Mesenchymal stem cell (in vitro differentiated cells and primary cell): ENCODE measurements around the gene OR4D6.

Experiments used
- DNase-seq: peaks from one replicate; pipeline ENCODE4 v3.0.0-alpha.2; 2013
- H2AFZ ChIP-seq: one replicate; pipeline ENCODE4 v1.6.1; 2013; ENCODE audit warnings: low read depth, mild to moderate bottlenecking, control low read depth, inconsistent platforms, low read length, moderate library complexity
- H2AK5ac ChIP-seq: 2 replicates; pipeline ENCODE4 v1.6.1; 2013; ENCODE audit warnings: low read length, moderate library complexity, mild to moderate bottlenecking, inconsistent platforms; ENCODE audit not compliant: severe bottlenecking
- H2BK120ac ChIP-seq: one replicate; pipeline ENCODE4 v1.6.1; 2013; ENCODE audit warnings: low read depth, mild to moderate bottlenecking, inconsistent platforms, low read length, moderate library complexity
- H2BK12ac ChIP-seq, 2 experiments: one replicate each; pipeline ENCODE4 v1.6.1; 2013; ENCODE audit warnings: inconsistent platforms in 2 of 2, low read length in 2 of 2, mild to moderate bottlenecking in 2 of 2, moderate library complexity in 2 of 2, control low read depth in 1 of 2
- H2BK15ac ChIP-seq: one replicate; pipeline ENCODE4 v1.6.1; 2013; ENCODE audit warnings: mild to moderate bottlenecking, low read depth, inconsistent platforms; ENCODE audit not compliant: poor library complexity, severe bottlenecking
- H2BK5ac ChIP-seq: 2 replicates; pipeline ENCODE4 v1.6.1; 2013; ENCODE audit warnings: low read depth, mild to moderate bottlenecking, low read length, control low read depth, inconsistent platforms; ENCODE audit not compliant: poor library complexity, severe bottlenecking
- H3K14ac ChIP-seq, 2 experiments: one replicate each; pipeline ENCODE4 v1.6.1; 2013; ENCODE audit warnings: inconsistent platforms in 2 of 2, low read length in 2 of 2, control low read depth in 1 of 2, mild to moderate bottlenecking in 1 of 2, moderate library complexity in 1 of 2
- H3K18ac ChIP-seq, 2 experiments: one replicate each; pipeline ENCODE4 v1.6.1; 2013; ENCODE audit warnings: inconsistent platforms in 2 of 2, low read length in 2 of 2, control low read depth in 1 of 2, low read depth in 1 of 2, mild to moderate bottlenecking in 1 of 2
- H3K23ac ChIP-seq, 2 experiments: one replicate each; pipeline ENCODE4 v1.6.1; 2013; ENCODE audit warnings: inconsistent platforms in 2 of 2, low read length in 2 of 2, mild to moderate bottlenecking in 2 of 2, moderate library complexity in 2 of 2, control low read depth in 1 of 2
- H3K27ac ChIP-seq: 2 replicates; pipeline ENCODE4 v1.5.1; 2013; ENCODE audit warnings: mild to moderate bottlenecking, moderate library complexity, low read length, control low read depth, inconsistent platforms; ENCODE audit not compliant: poor library complexity, severe bottlenecking
- H3K27me3 ChIP-seq, 2 experiments: 2 replicates each; pipeline versions ENCODE4 v1.6.1 to v1.7.0; 2013; ENCODE audit warnings: low read length in 2 of 2, mild to moderate bottlenecking in 2 of 2, moderate library complexity in 2 of 2, control low read depth in 1 of 2, inconsistent platforms in 1 of 2; ENCODE audit not compliant: control insufficient read depth in 1 of 2, insufficient read depth in 1 of 2
- H3K36me3 ChIP-seq, 2 experiments: 2 replicates each; pipeline versions ENCODE4 v1.6.1 to v1.7.0; 2013; ENCODE audit warnings: low read length in 2 of 2, control low read depth in 1 of 2, inconsistent platforms in 1 of 2, low read depth in 1 of 2, mild to moderate bottlenecking in 1 of 2; ENCODE audit not compliant: insufficient read depth in 2 of 2, control insufficient read depth in 1 of 2
- H3K4ac ChIP-seq, 2 experiments: one replicate each; pipeline ENCODE4 v1.6.1; 2013; ENCODE audit warnings: inconsistent platforms in 2 of 2, low read length in 2 of 2, mild to moderate bottlenecking in 2 of 2, moderate library complexity in 2 of 2, control low read depth in 1 of 2, low read depth in 1 of 2
- H3K4me1 ChIP-seq: 2 replicates; pipeline ENCODE4 v1.6.1; 2013; ENCODE audit warnings: low read depth, low read length, control low read depth; ENCODE audit not compliant: control insufficient read depth, insufficient read depth
- H3K4me2 ChIP-seq: 2 replicates; pipeline ENCODE4 v1.6.1; 2013; ENCODE audit warnings: low read length, mild to moderate bottlenecking, inconsistent platforms; ENCODE audit not compliant: poor library complexity, severe bottlenecking
- H3K4me3 ChIP-seq, 2 experiments: 2 replicates each; pipeline versions ENCODE4 v1.5.1 to v1.7.0; 2013; ENCODE audit warnings: low read length in 2 of 2, mild to moderate bottlenecking in 2 of 2, control low read depth in 1 of 2, low read depth in 1 of 2; ENCODE audit not compliant: insufficient read depth in 1 of 2
- H3K79me1 ChIP-seq: replicated peaks from 2 replicates; pipeline ENCODE4 v1.6.1; 2013; ENCODE audit warnings: mild to moderate bottlenecking, control low read depth, low read length, inconsistent platforms; ENCODE audit not compliant: poor library complexity, severe bottlenecking
- H3K9ac ChIP-seq: 2 replicates; pipeline ENCODE4 v1.7.0; 2013; ENCODE audit warnings: mild to moderate bottlenecking, low read length, moderate library complexity
- H3K9me3 ChIP-seq: 2 replicates; pipeline ENCODE4 v1.7.0; 2013; ENCODE audit warnings: mild to moderate bottlenecking, low read length; ENCODE audit not compliant: control insufficient read depth
- H4K8ac ChIP-seq: one replicate; pipeline ENCODE4 v1.6.1; 2013; ENCODE audit warnings: inconsistent platforms, mild to moderate bottlenecking, low read length, moderate library complexity
- H4K91ac ChIP-seq: one replicate; pipeline ENCODE4 v1.6.1; 2013; ENCODE audit warnings: mild to moderate bottlenecking, low read length, inconsistent platforms
- WGBS: methylation state at CpG from one replicate; pipeline ENCODE4 v1.1.7; 2013; ENCODE audit warnings: mixed read lengths; 5-methylcytosine and 5-hydroxymethylcytosine counted together

The OR4D6 gene

DNA sequence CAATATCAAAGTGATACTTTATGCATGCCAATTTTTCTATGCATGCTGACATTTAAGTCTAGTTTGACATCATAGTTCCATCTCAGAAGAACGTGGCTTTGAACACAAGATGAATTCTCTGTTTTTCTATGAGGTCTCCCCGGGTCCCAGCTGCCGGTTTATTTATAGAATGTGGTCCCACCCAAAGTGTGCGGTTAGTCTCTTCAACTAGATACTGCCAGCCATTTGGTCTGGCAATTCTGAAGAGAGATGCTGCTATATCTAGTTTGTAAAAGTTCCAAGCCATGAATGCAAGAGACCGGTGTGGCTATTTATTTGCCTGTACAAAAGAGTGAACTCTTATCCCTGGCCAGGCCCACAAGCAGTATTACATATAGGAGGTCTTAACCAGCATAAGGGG, 39.7 kb upstream of the OR4D6 start:
- Histone ChIP-seq H2AK5ac (no peak overlapping the region), H3K4ac (no peak overlapping the region), H2AFZ (no peak overlapping the region), H3K9ac (no peak overlapping the region), H4K8ac (no peak overlapping the region), H2BK15ac (no peak overlapping the region), H3K4me3 (no peak overlapping the region), H2BK5ac (no peak overlapping the region), H3K36me3 (no peaks in the 10 kb centered on the region), H3K4me1 (no peaks in the 10 kb centered on the region), H3K4me2 (no peak overlapping the region), H3K14ac (no peak overlapping the region), H3K79me1 (no peaks in the 10 kb centered on the region), H4K91ac (no peak overlapping the region), H2BK12ac (no peak overlapping the region), H3K27me3 (no peaks in the 10 kb centered on the region), H2BK120ac (no peak overlapping the region), H3K18ac (no peak overlapping the region), H3K23ac (no peak overlapping the region), H3K9me3 (peaks cover 3% of the 10 kb centered on the region), H3K27ac (no peak overlapping the region)
- 76% methylated on average over 5 of the region's 5 CpGs for WGBS
- DNase-seq, result no peak

DNA sequence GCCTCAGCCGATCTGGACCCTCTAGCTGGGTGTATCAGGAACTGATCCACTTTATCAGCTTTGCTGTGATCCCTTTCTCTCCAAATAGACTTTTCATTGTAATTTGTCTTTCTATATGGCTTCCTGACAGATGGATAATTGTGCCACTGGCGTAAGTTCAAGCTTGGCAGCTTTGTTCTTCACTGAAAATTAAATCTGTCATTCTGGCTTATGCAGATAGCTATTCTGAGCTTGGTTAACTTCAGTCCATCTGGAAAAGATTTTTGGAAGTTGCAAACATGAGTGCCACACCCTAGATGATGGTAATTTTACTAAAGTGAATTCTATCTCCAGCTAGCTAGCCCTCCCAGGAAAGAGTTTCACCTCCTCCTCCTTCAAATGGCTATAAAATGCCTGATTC, 38.6 kb upstream of the OR4D6 start:
- H4K91ac ChIP-seq, result no peak overlapping the region
- no peaks in the 10 kb centered on the region for H3K4me1 ChIP-seq
- no peaks in the 10 kb centered on the region for H3K79me1 ChIP-seq
- 62% methylated on average over 2 of the region's 2 CpGs for WGBS
- no peak overlapping the region for H2BK15ac ChIP-seq
- no peak overlapping the region for H3K14ac ChIP-seq
- no peak overlapping the region for H3K27ac ChIP-seq
- no peak overlapping the region for H2AK5ac ChIP-seq
- H2AFZ ChIP-seq, result no peak overlapping the region
- H3K36me3 ChIP-seq, result no peaks in the 10 kb centered on the region
- no peak overlapping the region for H3K18ac ChIP-seq
- H4K8ac ChIP-seq, result no peak overlapping the region
- H3K4me3 ChIP-seq, result no peak overlapping the region
- no peak overlapping the region for H3K9ac ChIP-seq
- no peaks in the 10 kb centered on the region for H3K9me3 ChIP-seq
- H2BK12ac ChIP-seq, result no peak overlapping the region
- H3K27me3 ChIP-seq, result no peaks in the 10 kb centered on the region
- H3K23ac ChIP-seq, result no peak overlapping the region
- no peak for DNase-seq
- H2BK120ac ChIP-seq, result no peak overlapping the region
- H3K4ac ChIP-seq, result no peak overlapping the region
- H3K4me2 ChIP-seq, result no peak overlapping the region
- no peak overlapping the region for H2BK5ac ChIP-seq

DNA sequence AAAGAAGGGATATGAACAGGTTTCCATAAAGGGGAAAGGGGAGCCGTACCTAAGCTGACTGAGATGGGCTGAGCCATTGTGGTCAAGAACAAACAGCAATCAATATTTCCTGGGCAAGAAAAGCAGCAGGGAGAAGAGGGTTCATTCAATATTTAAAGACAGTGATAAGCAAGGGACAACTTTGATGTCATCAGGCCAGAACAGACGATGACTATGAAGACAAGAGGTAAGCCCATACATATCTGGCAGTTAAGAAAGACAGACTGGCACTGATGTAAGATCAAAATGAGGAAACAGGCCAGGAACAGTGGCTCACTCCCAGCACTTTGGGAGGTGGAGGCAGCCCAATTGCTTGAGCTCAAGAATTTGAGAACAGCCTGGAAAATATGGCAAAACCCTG, 32.9 kb upstream of the OR4D6 start:
- no peak overlapping the region for H3K4me3 ChIP-seq
- no peak overlapping the region for H2BK12ac ChIP-seq
- no peaks in the 10 kb centered on the region for H3K9me3 ChIP-seq
- H4K8ac ChIP-seq, result no peak overlapping the region
- no peak overlapping the region for H2BK5ac ChIP-seq
- 75% methylated on average over 2 of the region's 2 CpGs for WGBS
- H2BK15ac ChIP-seq, result no peak overlapping the region
- no peaks in the 10 kb centered on the region for H3K79me1 ChIP-seq
- H3K18ac ChIP-seq, result no peak overlapping the region
- no peak overlapping the region for H2AFZ ChIP-seq
- no peak overlapping the region for H3K9ac ChIP-seq
- H3K4ac ChIP-seq, result no peak overlapping the region
- no peak overlapping the region for H2BK120ac ChIP-seq
- no peaks in the 10 kb centered on the region for H3K27me3 ChIP-seq
- no peak overlapping the region for H2AK5ac ChIP-seq
- H3K27ac ChIP-seq, result no peak overlapping the region
- H3K4me2 ChIP-seq, result no peak overlapping the region
- no peak overlapping the region for H3K14ac ChIP-seq
- no peak for DNase-seq
- H3K36me3 ChIP-seq, result no peaks in the 10 kb centered on the region
- H3K4me1 ChIP-seq, result no peaks in the 10 kb centered on the region
- H4K91ac ChIP-seq, result no peak overlapping the region
- no peak overlapping the region for H3K23ac ChIP-seq

GRCh38 chr11:59425131-59425530, 31.6 kb upstream of the OR4D6 start:
- Histone ChIP-seq H4K8ac (no peak overlapping the region), H3K9me3 (no peaks in the 10 kb centered on the region), H3K14ac (no peak overlapping the region), H2AK5ac (no peak overlapping the region), H3K9ac (no peak overlapping the region), H3K18ac (no peak overlapping the region), H3K4ac (no peak overlapping the region), H3K27ac (no peak overlapping the region), H3K23ac (no peak overlapping the region), H4K91ac (no peak overlapping the region), H2AFZ (no peak overlapping the region), H3K4me1 (no peaks in the 10 kb centered on the region), H2BK15ac (no peak overlapping the region), H3K36me3 (no peaks in the 10 kb centered on the region), H2BK120ac (no peak overlapping the region), H3K4me3 (no peak overlapping the region), H3K79me1 (no peaks in the 10 kb centered on the region), H2BK12ac (no peak overlapping the region), H3K27me3 (no peaks in the 10 kb centered on the region), H2BK5ac (no peak overlapping the region), H3K4me2 (no peak overlapping the region)
- DNase-seq, result no peak
- WGBS, result 49% methylated on average over 4 of the region's 4 CpGs
